ENCODE data around the gene ASB2. TPM values are rescaled to one million over a fixed set of nuclear protein-coding genes. Genes with fewer than 3 reads are reported as not detected.

The ASB2 gene
- total and polyA plus RNA-seq, 2 of the 13 experiments (the other 11 are each of a cell fraction or from before 2014, with no cell fraction given), result 0.82 to 4.1 TPM

DNA sequence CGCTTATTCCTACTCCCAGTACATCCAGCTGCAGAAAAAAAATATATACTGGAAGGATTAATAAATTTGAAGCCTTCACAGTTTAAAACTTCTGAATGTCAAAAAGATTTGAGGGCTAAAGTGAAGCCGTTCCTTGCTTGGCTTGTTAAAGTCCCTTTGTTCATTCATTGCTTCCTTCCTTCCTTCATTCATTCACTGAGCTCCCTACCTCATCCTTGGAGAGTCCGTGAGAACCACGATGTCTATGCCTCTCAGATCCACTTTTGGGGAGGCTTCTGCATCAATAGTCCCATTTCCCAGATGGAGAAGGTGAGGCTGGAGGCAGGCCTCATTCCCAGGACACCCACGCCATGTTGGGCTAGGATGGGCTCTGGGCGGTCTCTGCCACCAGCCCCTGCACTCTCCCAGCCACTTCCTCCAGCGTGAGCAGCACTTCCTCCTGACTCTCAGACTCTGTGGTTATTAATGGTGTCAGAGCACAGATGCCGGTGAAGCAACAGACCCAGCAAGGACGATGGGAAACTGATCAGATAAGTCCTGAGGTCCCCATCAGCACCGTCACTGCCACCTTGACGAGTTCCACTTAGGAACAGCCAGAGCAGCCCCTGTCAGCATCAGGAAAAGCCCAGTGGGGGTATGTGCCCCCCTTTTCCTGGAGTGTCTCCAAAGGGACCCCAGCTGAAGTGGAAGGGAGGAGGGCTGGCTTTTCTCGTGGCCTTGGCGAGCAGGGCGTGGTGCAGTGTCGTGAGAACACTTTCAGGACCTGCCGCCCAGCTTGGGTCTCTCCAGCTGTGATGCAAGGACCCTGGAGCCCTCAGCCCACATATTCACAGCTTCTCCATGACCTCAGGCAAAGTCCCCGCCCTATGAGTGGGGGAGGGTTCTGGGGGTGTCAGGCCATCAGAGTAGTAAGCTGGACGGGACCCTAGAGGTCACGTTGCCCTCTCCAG, 21.2 kb downstream of the ASB2 start (continued):
- 0 out of 2 replicates have a peak, but pooled peaks have one; percentile 23 for TF ChIP-seq NR2F6 (IDR thresholded peaks at IDR 0.05)
- TF ChIP-seq NR2F6 (CRISPR knock-in tag; IDR thresholded peaks at IDR 0.05), result no peak
- no peak for TF ChIP-seq ISX (CRISPR knock-in tag; conservative IDR thresholded peaks at IDR 0.05)
- TF ChIP-seq ZMYM3 (CRISPR knock-in tag; IDR thresholded peaks at IDR 0.05), result peak; percentile 91
- peak; percentile 39; the same call in 1 of the 2 replicates for TF ChIP-seq ZSCAN21 (CRISPR knock-in tag; IDR thresholded peaks at IDR 0.05; ENCODE audit: borderline replicate concordance)
- peak; percentile 36; the same call in 1 of the 2 replicates for TF ChIP-seq RXRA (CRISPR knock-in tag; IDR thresholded peaks at IDR 0.05)
- no peak for TF ChIP-seq ATF7-NPFF (CRISPR knock-in tag; IDR thresholded peaks at IDR 0.05; ENCODE audit: low read depth)
- TF ChIP-seq, protein P1, sequence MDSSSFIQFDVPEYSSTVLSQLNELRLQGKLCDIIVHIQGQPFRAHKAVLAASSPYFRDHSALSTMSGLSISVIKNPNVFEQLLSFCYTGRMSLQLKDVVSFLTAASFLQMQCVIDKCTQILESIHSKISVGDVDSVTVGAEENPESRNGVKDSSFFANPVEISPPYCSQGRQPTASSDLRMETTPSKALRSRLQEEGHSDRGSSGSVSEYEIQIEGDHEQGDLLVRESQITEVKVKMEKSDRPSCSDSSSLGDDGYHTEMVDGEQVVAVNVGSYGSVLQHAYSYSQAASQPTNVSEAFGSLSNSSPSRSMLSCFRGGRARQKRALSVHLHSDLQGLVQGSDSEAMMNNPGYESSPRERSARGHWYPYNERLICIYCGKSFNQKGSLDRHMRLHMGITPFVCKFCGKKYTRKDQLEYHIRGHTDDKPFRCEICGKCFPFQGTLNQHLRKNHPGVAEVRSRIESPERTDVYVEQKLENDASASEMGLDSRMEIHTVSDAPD (CRISPR knock-in tag; IDR thresholded peaks at IDR 0.05), result no peak
- TF ChIP-seq KDM1A (CRISPR knock-in tag; IDR thresholded peaks at IDR 0.05), result 0 out of 2 replicates have a peak, but pooled peaks have one; percentile 60
- TF ChIP-seq, protein P2, sequence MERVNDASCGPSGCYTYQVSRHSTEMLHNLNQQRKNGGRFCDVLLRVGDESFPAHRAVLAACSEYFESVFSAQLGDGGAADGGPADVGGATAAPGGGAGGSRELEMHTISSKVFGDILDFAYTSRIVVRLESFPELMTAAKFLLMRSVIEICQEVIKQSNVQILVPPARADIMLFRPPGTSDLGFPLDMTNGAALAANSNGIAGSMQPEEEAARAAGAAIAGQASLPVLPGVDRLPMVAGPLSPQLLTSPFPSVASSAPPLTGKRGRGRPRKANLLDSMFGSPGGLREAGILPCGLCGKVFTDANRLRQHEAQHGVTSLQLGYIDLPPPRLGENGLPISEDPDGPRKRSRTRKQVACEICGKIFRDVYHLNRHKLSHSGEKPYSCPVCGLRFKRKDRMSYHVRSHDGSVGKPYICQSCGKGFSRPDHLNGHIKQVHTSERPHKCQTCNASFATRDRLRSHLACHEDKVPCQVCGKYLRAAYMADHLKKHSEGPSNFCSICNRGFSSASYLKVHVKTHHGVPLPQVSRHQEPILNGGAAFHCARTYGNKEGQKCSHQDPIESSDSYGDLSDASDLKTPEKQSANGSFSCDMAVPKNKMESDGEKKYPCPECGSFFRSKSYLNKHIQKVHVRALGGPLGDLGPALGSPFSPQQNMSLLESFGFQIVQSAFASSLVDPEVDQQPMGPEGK (CRISPR knock-in tag; IDR thresholded peaks at IDR 0.05), result peak; percentile 29; the same call in 1 of the 2 replicates
- 0 out of 2 replicates have a peak, but pooled peaks have one; percentile 46 for TF ChIP-seq ZNF138 (CRISPR knock-in tag; IDR thresholded peaks at IDR 0.05; ENCODE audit: low read depth)
- TF ChIP-seq, protein P3, sequence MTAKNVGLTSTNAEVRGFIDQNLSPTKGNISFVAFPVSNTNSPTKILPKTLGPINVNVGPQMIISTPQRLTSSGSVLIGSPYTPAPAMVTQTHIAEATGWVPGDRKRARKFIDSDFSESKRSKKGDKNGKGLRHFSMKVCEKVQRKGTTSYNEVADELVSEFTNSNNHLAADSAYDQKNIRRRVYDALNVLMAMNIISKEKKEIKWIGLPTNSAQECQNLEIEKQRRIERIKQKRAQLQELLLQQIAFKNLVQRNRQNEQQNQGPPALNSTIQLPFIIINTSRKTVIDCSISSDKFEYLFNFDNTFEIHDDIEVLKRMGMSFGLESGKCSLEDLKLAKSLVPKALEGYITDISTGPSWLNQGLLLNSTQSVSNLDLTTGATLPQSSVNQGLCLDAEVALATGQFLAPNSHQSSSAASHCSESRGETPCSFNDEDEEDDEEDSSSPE (CRISPR knock-in tag; IDR thresholded peaks at IDR 0.05), result no peak
- 0 out of 2 replicates have a peak, but pooled peaks have one; percentile 41 for TF ChIP-seq RCOR2 (CRISPR knock-in tag; IDR thresholded peaks at IDR 0.05)
- TF ChIP-seq, protein P4, sequence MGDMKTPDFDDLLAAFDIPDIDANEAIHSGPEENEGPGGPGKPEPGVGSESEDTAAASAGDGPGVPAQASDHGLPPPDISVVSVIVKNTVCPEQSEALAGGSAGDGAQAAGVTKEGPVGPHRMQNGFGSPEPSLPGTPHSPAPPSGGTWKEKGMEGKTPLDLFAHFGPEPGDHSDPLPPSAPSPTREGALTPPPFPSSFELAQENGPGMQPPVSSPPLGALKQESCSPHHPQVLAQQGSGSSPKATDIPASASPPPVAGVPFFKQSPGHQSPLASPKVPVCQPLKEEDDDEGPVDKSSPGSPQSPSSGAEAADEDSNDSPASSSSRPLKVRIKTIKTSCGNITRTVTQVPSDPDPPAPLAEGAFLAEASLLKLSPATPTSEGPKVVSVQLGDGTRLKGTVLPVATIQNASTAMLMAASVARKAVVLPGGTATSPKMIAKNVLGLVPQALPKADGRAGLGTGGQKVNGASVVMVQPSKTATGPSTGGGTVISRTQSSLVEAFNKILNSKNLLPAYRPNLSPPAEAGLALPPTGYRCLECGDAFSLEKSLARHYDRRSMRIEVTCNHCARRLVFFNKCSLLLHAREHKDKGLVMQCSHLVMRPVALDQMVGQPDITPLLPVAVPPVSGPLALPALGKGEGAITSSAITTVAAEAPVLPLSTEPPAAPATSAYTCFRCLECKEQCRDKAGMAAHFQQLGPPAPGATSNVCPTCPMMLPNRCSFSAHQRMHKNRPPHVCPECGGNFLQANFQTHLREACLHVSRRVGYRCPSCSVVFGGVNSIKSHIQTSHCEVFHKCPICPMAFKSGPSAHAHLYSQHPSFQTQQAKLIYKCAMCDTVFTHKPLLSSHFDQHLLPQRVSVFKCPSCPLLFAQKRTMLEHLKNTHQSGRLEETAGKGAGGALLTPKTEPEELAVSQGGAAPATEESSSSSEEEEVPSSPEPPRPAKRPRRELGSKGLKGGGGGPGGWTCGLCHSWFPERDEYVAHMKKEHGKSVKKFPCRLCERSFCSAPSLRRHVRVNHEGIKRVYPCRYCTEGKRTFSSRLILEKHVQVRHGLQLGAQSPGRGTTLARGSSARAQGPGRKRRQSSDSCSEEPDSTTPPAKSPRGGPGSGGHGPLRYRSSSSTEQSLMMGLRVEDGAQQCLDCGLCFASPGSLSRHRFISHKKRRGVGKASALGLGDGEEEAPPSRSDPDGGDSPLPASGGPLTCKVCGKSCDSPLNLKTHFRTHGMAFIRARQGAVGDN (CRISPR knock-in tag; IDR thresholded peaks at IDR 0.05), result peak; percentile 61
- peak; percentile 47; the same call in 1 of the 2 replicates for TF ChIP-seq CEBPB (IDR thresholded peaks at IDR 0.05; ENCODE audit: borderline replicate concordance, low read depth, low read length)
- TF ChIP-seq ISL2 (CRISPR knock-in tag; IDR thresholded peaks at IDR 0.05), result no peak
- TF ChIP-seq, protein P5, sequence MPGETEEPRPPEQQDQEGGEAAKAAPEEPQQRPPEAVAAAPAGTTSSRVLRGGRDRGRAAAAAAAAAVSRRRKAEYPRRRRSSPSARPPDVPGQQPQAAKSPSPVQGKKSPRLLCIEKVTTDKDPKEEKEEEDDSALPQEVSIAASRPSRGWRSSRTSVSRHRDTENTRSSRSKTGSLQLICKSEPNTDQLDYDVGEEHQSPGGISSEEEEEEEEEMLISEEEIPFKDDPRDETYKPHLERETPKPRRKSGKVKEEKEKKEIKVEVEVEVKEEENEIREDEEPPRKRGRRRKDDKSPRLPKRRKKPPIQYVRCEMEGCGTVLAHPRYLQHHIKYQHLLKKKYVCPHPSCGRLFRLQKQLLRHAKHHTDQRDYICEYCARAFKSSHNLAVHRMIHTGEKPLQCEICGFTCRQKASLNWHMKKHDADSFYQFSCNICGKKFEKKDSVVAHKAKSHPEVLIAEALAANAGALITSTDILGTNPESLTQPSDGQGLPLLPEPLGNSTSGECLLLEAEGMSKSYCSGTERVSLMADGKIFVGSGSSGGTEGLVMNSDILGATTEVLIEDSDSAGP (CRISPR knock-in tag; IDR thresholded peaks at IDR 0.05; ENCODE audit: borderline replicate concordance), result 0 out of 2 replicates have a peak, but pooled peaks have one; percentile 21
- TF ChIP-seq NFKB2 (CRISPR knock-in tag; IDR thresholded peaks at IDR 0.05; ENCODE audit: borderline replicate concordance), result 0 out of 2 replicates have a peak, but pooled peaks have one; percentile 21
